Activated CD8-positive, alpha-beta T cell treated with anti-CD3 and anti-CD28 coated beads for 36 hours (primary cell): ENCODE measurements around the gene IL19. TPM values are rescaled to one million over a fixed set of nuclear protein-coding genes. Genes with fewer than 3 reads are reported as not detected.

Experiments
- ATAC-seq: fragments of 200-7000 bp; cut with Tn5 transposase; one replicate; pipeline ENCODE4 v1.10.0; 2021; ENCODE audit warnings: mild to moderate bottlenecking, moderate library complexity
- CTCF ChIA-PET: fragments of 350-600 bp; sonication (Branson Sonifier 250); formaldehyde crosslinking; loops from one replicate; lab custom pipeline; 2021; ENCODE audit warnings: antibody characterized with exemption; lab: Charles Lee
- POLR2A ChIA-PET: fragments of 350-600 bp; sonication (Branson Sonifier 250); formaldehyde crosslinking; loops from one replicate; lab custom pipeline; 2021; ENCODE audit warnings: antibody characterized with exemption; lab: Charles Lee
- DNase-seq: peaks from one replicate; pipeline ENCODE4 v3.0.0-alpha.2; 2020
- H3K27ac Mint-ChIP-seq: one replicate; pipeline ENCODE4 v1.8.0; 2021; ENCODE audit warnings: mild to moderate bottlenecking, mixed read lengths
- H3K27me3 Mint-ChIP-seq: one replicate; pipeline ENCODE4 v1.8.0; 2021; ENCODE audit warnings: mixed read lengths
- H3K36me3 Mint-ChIP-seq: one replicate; pipeline ENCODE4 v1.8.0; 2021; ENCODE audit warnings: low read depth, mixed read lengths
- H3K4me1 Mint-ChIP-seq: one replicate; pipeline ENCODE4 v1.8.0; 2021; ENCODE audit warnings: low read depth, mixed read lengths
- H3K4me3 Mint-ChIP-seq: one replicate; pipeline ENCODE4 v1.8.0; 2021; ENCODE audit warnings: mild to moderate bottlenecking, moderate library complexity, mixed read lengths
- H3K9me3 Mint-ChIP-seq: one replicate; pipeline ENCODE4 v1.8.0; 2021; ENCODE audit warnings: mixed read lengths
- CTCF ChIP-seq: fragments of 200-600 bp; IDR thresholded peaks from one replicate; pipeline ENCODE4 v1.8.0; 2022; ENCODE audit warnings: antibody characterized with exemption, mild to moderate bottlenecking
- intact Hi-C: fragments of 100-400 bp; cut with micrococcal nuclease; formaldehyde crosslinking; loops from one replicate; pipeline ENCODE4 v1.10.0; 2022
- total RNA-seq, 2 experiments: library from RNA; stranded (reverse); gene quantifications; one replicate each; pipeline ENCODE4 v1.2.3, GENCODE V29; 2021

IL19 gene
- total RNA-seq, 2 experiments from 2014 or later: not detected

GRCh38 chr1:206793620-206794019 is 23.0 kb downstream of the IL19 start:
- POLR2A ChIA-PET: interaction anchor here (0.7 to 2.1 kb wide), 2 partner anchors 10 to 28 kb away, joined by 3 to 5 read pairs; no protein-coding TSS in a partner anchor
- Mint-ChIP-seq H3K4me1 (peaks cover 65% of the 10 kb centered on the region), H3K4me3 (no peak overlapping the region), H3K27ac (peak overlapping the region; percentile 85), H3K9me3 (peaks cover 2% of the 10 kb centered on the region), H3K27me3 (peaks cover 2% of the 10 kb centered on the region), H3K36me3 (no peaks in the 10 kb centered on the region)
- ATAC-seq (peak; percentile 7), DNase-seq (no peak)
- intact Hi-C loops: no loop called here
- TF ChIP-seq CTCF: no peak
- CTCF ChIA-PET: interaction anchor here (1.1 to 2.1 kb wide), 6 partner anchors 8 to 59 kb away, joined by 3 to 9 read pairs (median 4); no protein-coding TSS in a partner anchor

- TF ChIP-seq CTCF: no peak
- Mint-ChIP-seq H3K4me3 (no peak overlapping the region), H3K27me3 (peaks cover 2% of the 10 kb centered on the region), H3K4me1 (peaks cover 71% of the 10 kb centered on the region), H3K9me3 (peaks cover 2% of the 10 kb centered on the region), H3K27ac (peak overlapping the region; percentile 85), H3K36me3 (no peaks in the 10 kb centered on the region)
- DNase-seq (peak; percentile 80), ATAC-seq (peak; percentile 69)
- intact Hi-C loops: no loop called here
- ChIA-PET CTCF (interaction anchor here (0.8 to 2.3 kb wide), 8 partner anchors 9 to 114 kb away, joined by 3 to 13 read pairs (median 6); no protein-coding TSS in a partner anchor), POLR2A (interaction anchor here (0.7 to 2.1 kb wide), 10 partner anchors 8 to 230 kb away, joined by 3 to 9 read pairs (median 4); no protein-coding TSS in a partner anchor)
These were observed 23.8 kb downstream of the IL19 start for GRCh38 chr1:206794294-206794908.

DNA sequence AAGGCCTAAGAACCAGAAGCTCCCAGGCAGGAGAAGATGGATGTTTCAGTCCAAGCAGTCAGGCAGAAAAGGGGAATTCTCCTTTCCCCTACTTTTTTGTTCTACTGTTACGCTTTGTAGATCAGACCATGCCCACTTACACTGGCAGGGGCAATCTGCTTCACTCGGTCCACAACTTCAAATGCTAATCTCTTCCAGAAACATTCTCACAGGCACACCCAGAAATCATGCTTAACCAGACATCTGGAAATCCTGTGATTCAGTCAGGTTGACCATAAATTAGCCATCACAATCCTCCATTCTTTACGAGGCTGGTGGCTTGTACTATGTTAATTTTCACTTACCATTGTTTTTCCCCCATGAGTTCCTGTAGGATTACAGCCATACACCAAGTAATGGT is 25.5 kb downstream of the IL19 start:
- intact Hi-C loops: no loop called here
- TF ChIP-seq CTCF: no peak
- ATAC-seq (no peak), DNase-seq (no peak)
- CTCF ChIA-PET: interaction anchor here (0.9 to 6.6 kb wide), 6 partner anchors 9 to 70 kb away, joined by 3 to 46 read pairs (median 7); partner anchors contain the start of gene IL19
- Mint-ChIP-seq H3K27me3 (no peaks in the 10 kb centered on the region), H3K4me3 (no peak overlapping the region), H3K27ac (no peak overlapping the region), H3K9me3 (peaks cover 2% of the 10 kb centered on the region), H3K4me1 (peaks cover 66% of the 10 kb centered on the region), H3K36me3 (no peaks in the 10 kb centered on the region)
- POLR2A ChIA-PET: interaction anchor here (0.9 to 2.1 kb wide), 4 partner anchors 9 to 30 kb away, joined by 4 to 9 read pairs (median 6); partner anchors contain the start of gene IL19

DNA sequence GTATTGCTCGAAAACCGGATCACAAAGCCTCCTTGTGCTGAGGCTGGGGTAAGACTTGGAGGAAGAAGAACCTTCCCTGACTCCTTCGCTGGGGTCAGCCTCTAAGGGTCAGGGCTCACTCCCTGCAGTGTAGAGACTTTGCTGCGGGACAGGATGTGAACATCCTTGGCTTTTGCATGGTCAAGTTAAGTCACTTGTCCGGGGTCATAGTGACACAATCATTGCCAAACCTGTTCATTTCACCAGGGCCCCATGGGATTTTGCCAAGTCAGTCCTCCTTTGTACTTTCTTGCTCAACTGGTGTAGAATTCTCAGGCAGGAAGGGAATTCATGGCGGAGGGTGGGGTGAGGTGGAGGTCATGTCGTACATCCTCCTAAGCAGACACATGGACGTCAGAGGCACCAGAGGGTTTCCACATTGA is 26.4 kb downstream of the IL19 start:
- CTCF ChIA-PET: interaction anchor here (0.8 to 15.9 kb wide), 7 partner anchors 9 to 187 kb away, joined by 3 to 628 read pairs (median 21); partner anchors contain the start of gene IL19
- ATAC-seq (no peak), DNase-seq (no peak)
- no peak overlapping the region for H3K4me3 Mint-ChIP-seq
- H3K36me3 Mint-ChIP-seq: no peaks in the 10 kb centered on the region
- no peak overlapping the region for H3K27ac Mint-ChIP-seq
- H3K27me3 Mint-ChIP-seq: no peaks in the 10 kb centered on the region
- peaks cover 2% of the 10 kb centered on the region for H3K9me3 Mint-ChIP-seq
- POLR2A ChIA-PET: interaction anchor here (1.5 to 2.4 kb wide), 2 partner anchors 8 to 27 kb away, joined by 5 to 7 read pairs; no protein-coding TSS in a partner anchor
- peaks cover 68% of the 10 kb centered on the region for H3K4me1 Mint-ChIP-seq
- no peak for TF ChIP-seq CTCF
- intact Hi-C loops: no loop called here
